Spleen (tissue), 7 donors: ENCODE results near the gene ATP11C.

Experiments used
- POLR2AphosphoS5 ChIP-seq, 3 donors: sonication (generic); formaldehyde crosslinking; IDR thresholded peaks; one replicate each; pipeline ENCODE4 v1.5.1; 2017; ENCODE audit warnings: antibody characterized with exemption in 3 of 3
- TF ChIP-seq, protein P1 (sequence below), 11 experiments: fragments of 200-600 bp in 7 of 11; fragments of 450-650 bp in 4 of 11; sonication (generic) in 4 of 11; IDR thresholded peaks in 8 of 11; conservative IDR thresholded peaks in 3 of 11; 1 replicate in 7 of 11; 2 replicates in 4 of 11; pipeline versions ENCODE4 v1.4.0 to v1.8.0; 2016 to 2021; ENCODE audit warnings: antibody characterized with exemption in 11 of 11, inconsistent platforms in 4 of 11, mild to moderate bottlenecking in 1 of 11
- donor health status: DM: no; HTN: no; CAD: no; lungs with moderate emphysema.
- donor health status: DM: no; HTN: no; CAD: no.
- donor health status: DM: no; HTN: no; CAD: no.

DNA sequence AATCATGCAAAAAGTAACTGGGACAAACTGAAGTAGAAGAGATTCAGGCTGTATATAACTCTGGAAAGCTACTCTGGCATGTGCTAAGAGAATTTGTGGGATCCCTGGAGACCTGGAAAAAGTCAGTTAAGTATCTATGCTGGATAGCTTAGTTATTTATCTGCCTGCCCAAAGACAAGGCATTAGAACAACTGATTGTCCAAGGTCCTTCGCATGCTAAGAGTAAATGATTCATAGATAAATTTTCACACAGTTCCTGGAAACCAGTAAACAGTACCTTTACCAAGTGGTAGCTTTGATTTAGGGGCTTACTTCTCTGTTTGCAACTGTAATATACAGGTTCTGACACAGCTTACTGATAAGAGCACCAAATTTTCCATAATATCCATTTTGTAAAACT, 104.8 kb downstream of the ATP11C start:
- TF ChIP-seq, protein P1, sequence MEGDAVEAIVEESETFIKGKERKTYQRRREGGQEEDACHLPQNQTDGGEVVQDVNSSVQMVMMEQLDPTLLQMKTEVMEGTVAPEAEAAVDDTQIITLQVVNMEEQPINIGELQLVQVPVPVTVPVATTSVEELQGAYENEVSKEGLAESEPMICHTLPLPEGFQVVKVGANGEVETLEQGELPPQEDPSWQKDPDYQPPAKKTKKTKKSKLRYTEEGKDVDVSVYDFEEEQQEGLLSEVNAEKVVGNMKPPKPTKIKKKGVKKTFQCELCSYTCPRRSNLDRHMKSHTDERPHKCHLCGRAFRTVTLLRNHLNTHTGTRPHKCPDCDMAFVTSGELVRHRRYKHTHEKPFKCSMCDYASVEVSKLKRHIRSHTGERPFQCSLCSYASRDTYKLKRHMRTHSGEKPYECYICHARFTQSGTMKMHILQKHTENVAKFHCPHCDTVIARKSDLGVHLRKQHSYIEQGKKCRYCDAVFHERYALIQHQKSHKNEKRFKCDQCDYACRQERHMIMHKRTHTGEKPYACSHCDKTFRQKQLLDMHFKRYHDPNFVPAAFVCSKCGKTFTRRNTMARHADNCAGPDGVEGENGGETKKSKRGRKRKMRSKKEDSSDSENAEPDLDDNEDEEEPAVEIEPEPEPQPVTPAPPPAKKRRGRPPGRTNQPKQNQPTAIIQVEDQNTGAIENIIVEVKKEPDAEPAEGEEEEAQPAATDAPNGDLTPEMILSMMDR (IDR thresholded peaks at IDR 0.05 in 8 of 11, conservative IDR thresholded peaks at IDR 0.05 in 3 of 11) = no peak
- no peak for TF ChIP-seq POLR2AphosphoS5 (IDR thresholded peaks at IDR 0.05)
